Stimulated activated CD8-positive, alpha-beta memory T cell treated with anti-CD3 and anti-CD28 coated beads, Interleukin-15, amount 100 ng/mL, for 24 hours (primary cell): ENCODE results near the gene IRF8.
"Not testable (repeated sequence)": the region's sequence is repeated elsewhere in the genome, so short reads cannot be mapped to it uniquely, and the experiment has no call there.

Source experiments
- DNase-seq: peaks from one replicate; pipeline ENCODE4 v3.0.0-alpha.2; 2020; ENCODE audit warnings: low read depth

Gene IRF8

GRCh38 chr16:85894266-85894665 lies 4.7 kb upstream of the IRF8 start:
- DNase-seq: no peak

GRCh38 chr16:85897382-85897781 lies 1.6 kb upstream of the IRF8 start:
- no peak for DNase-seq

- no peak for DNase-seq
These were observed 482 bp downstream of the IRF8 start for GRCh38 chr16:85899444-85899843.

DNA sequence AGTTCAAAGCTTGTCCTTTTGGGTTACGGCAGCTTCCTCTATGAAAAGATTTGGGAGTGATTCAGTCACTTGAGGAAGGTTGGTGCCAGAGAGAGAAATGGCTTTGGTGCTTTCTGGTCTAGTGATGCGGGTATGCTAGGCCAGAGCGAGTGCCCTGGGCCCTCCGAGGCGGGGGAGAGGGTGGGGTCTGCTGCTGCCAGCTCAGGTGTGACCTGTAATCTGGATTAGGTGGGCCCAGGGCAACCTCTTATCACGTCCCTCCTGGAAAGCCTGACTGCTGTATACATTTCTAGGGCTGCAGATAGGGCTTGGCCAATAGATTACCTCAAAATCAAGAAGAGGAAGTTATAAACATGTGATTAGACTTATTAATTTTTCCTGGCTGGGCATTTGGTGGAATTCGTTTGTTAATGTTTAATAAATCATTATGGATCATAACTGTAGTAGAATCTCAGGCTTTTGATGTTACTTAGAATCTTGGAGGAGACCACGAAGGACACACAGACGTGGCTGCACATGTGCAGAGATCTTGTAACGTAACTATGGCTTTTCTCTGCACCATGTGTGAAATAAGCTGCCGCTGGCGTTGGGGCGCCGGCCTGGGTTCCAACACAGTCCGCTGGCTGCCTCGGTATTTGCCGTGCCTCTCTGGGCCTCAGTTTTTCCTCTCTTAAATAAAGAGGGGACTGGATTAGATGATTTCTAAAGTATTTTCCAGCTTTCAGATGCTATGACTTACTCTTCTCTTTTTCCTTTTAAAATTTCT lies 1.2 kb downstream of the IRF8 start:
- DNase-seq: no peak

GRCh38 chr16:85901110-85901509 lies 2.1 kb downstream of the IRF8 start:
- no peak for DNase-seq

- DNase-seq: no peak
These were observed 2.9 kb downstream of the IRF8 start for GRCh38 chr16:85901773-85902365.

DNA sequence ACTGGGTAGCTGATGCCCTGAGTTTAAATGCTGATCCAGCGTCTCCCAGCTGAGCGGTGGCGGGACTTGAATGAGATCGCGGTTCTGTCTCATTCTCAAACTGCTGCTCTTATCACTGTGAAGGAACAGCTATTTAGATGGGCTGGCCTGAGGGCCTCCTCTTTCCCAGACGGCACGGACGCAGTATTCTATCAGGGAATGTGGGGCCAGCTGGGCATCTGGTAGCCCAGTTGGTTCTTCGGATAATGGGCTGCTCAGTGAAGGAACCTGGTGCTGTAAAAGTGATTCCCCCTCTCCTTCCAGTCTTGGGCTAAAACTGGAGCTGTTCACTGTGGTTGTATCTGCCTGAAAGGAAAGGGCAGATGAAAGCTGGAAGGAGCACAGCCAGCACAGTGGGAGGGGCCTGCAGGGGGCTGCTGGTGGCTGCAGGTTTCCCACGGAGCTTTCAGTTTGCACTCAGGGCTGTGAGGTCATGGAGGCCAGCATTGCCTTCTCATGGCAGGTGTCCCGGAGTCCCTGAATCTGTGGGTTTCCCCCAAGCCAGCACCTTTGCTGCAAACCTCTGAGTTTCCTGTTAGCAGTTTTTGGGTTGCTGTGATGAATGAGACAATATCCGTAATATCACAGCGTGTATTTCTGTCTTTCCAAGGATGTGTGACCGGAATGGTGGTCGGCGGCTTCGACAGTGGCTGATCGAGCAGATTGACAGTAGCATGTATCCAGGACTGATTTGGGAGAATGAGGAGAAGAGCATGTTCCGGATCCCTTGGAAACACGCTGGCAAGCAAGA lies 3.6 kb downstream of the IRF8 start:
- no peak for DNase-seq

DNA sequence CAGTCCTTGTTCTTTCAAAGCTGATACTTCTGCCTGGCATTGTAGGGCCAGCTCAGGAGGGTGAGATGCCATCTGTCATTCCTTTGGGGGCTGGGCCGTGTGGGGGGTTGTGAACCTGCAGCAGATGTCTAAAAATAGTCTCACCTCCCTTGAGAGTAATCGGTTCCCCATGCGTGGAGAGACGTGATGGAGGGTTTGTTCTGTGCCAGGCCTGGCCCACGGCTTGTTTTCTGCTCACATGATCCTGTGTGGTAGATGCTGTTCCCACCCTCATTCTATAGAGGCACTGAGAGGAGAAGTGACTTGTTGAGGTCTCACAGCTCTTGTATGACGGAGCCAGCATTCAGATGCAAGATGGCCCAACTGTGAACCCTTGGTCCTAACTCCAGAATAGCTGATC lies 4.6 kb downstream of the IRF8 start:
- DNase-seq: no peak

GRCh38 chr16:85905110-85906095 lies 6.4 kb downstream of the IRF8 start:
- no peak for DNase-seq

DNA sequence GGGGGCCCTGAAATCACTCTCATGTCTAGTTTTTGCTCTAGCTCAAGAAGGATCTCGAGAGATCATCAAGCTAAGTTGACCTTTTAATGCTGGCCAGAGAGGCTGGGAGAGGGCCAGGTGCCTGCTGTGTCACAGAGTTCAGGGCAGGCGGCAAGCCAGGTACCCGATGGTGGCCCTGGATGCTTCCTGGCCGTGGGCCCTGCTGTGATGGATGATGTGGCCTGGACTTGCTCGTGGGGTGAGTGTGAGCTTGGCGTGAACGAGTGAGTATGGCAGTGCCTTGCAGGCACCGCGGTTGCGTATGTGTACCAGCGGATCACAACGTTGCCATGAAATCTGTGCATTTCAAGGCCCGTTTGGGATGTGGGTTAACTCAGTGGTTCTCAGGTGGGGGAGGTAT lies 7.4 kb downstream of the IRF8 start:
- DNase-seq: no peak

- not testable (repeated sequence) for DNase-seq
These were observed 8.3 kb downstream of the IRF8 start for GRCh38 chr16:85907231-85907630.

GRCh38 chr16:85908444-85908843 lies 9.5 kb downstream of the IRF8 start:
- DNase-seq: no peak

GRCh38 chr16:85908889-85909589 lies 10.1 kb downstream of the IRF8 start:
- no peak for DNase-seq

DNA sequence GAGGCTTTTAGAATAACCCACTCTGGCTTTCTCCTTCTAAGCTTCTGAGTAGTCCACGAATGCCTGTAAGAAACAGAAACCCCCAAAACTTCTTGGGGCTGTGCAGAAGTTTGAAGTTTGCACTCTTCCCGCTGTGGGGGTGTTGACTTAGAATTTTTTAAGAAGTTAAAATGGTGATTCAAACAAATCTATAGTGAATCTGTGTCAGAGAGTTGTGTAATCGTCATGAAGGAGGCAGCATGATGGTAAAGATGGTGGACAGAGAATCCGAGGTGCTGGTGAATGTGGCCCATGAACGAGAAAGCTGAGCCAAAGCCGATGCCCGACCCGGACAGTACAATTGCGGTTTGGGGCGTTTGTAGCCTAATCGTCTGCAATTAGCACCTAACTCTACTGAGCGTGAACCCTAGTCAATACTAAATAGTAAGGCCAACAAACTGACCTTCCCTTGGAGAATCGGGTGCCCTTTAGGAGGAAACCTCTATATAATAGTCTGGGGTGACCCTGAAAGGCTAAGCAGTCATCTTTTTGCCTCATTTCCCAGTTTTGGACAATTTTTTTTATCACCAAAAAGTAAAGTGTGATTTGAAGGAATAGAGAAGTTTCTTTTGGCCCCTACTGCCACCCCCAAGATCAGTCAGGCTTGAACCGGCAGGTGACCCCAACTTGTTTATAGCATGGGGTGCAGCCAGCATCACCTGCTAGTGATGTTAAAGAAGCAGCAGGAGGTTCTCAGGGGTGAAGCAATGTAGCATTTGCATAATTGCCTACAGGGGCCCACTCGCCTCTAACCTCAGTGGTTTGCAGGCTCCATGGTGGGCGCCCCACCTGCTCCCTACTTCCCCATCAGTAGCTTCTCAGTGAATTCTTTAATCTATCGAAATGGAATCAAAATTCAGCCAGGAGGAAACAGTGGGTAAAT lies 11.2 kb downstream of the IRF8 start:
- DNase-seq: no peak

GRCh38 chr16:85910854-85911247 lies 11.9 kb downstream of the IRF8 start:
- DNase-seq: no peak

- DNase-seq: no peak
These were observed 12.4 kb downstream of the IRF8 start for GRCh38 chr16:85911251-85911930.

GRCh38 chr16:85912211-85912974 lies 13.4 kb downstream of the IRF8 start:
- no peak for DNase-seq

- no peak for DNase-seq
These were observed 14.2 kb downstream of the IRF8 start for GRCh38 chr16:85913141-85913601.
